ENCODE data around the gene NELL2. TPM values are rescaled to one million over a fixed set of nuclear protein-coding genes. Genes with fewer than 3 reads are reported as not detected.

The NELL2 gene
- total and polyA plus RNA-seq, 4 donors = 0.09 to 0.42 (median 0.17) TPM; not detected in 1

- DNase-seq (ENCODE audit: low spot score) = no peak
- H3K36me3 ChIP-seq (ENCODE audit: control insufficient read depth in 4 of 4, insufficient read depth in 3 of 4, low read depth in 1 of 4, low read length in 3 of 4) = no peaks in the 10 kb centered on the region
- no peak overlapping the region for H3K9ac ChIP-seq (ENCODE audit: low read depth in 1 of 2, low read length in 2 of 2)
- H3K4me1 ChIP-seq (ENCODE audit: control insufficient read depth in 4 of 4, insufficient read depth in 4 of 4, low read length in 3 of 4) = no peaks in the 10 kb centered on the region
- H3K27me3 ChIP-seq (ENCODE audit: control insufficient read depth in 4 of 4, insufficient read depth in 4 of 4, low read length in 3 of 4) = no peaks in the 10 kb centered on the region
- H3K27ac ChIP-seq (ENCODE audit: low read depth in 1 of 2, low read length in 2 of 2) = no peak overlapping the region
- 53% methylated on average over 3 of the region's 3 CpGs for WGBS
- TF ChIP-seq RAD21 (IDR thresholded peaks at IDR 0.05) (no peak), NR2F2 (IDR thresholded peaks at IDR 0.05) (no peak), ZBTB33 (IDR thresholded peaks at IDR 0.05) (no peak), SP1 (IDR thresholded peaks at IDR 0.05) (no peak), JUND (IDR thresholded peaks at IDR 0.05) (no peak), ATF3 (IDR thresholded peaks at IDR 0.05) (no peak), GABPA (IDR thresholded peaks at IDR 0.05 in 1 of 2, conservative IDR thresholded peaks at IDR 0.05 in 1 of 2) (no peak), HNF4G (IDR thresholded peaks at IDR 0.05) (no peak), FOXA1 (IDR thresholded peaks at IDR 0.05) (no peak), RXRA (IDR thresholded peaks at IDR 0.05) (no peak), YY1 (IDR thresholded peaks at IDR 0.05) (no peak)
- no peak overlapping the region for H3K4me3 ChIP-seq (ENCODE audit: low read depth in 1 of 3, low read length in 3 of 3)
- H3K9me3 ChIP-seq (ENCODE audit: control insufficient read depth in 4 of 4, low read length in 3 of 4) = no peaks in the 10 kb centered on the region
Measured at GRCh38 chr12:44763021-44763420, 113.1 kb downstream of the NELL2 start.

DNA sequence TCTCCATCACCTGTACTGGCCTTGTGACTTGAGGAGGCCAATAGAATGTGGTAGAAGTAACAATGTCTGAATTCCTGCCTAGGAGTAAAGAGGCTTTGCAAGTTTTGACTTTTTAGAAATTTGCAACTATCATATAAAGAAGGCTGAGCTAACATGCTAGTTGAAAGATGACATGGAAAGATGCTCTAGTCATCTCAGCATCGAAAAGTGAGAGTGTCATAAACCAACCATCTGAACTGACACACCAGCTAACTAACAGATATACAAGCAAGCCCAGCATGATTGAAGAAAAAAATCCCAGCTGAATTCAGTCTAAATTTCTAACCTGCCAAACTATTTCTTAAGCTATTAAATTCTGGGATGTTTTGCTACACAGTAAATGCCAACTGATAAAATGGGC, 116.8 kb downstream of the NELL2 start:
- H3K27ac ChIP-seq (ENCODE audit: low read depth in 1 of 2, low read length in 2 of 2) = no peak overlapping the region
- no peaks in the 10 kb centered on the region for H3K36me3 ChIP-seq (ENCODE audit: control insufficient read depth in 4 of 4, insufficient read depth in 3 of 4, low read depth in 1 of 4, low read length in 3 of 4)
- H3K27me3 ChIP-seq (ENCODE audit: control insufficient read depth in 4 of 4, insufficient read depth in 4 of 4, low read length in 3 of 4) = no peaks in the 10 kb centered on the region
- no peak for DNase-seq (ENCODE audit: low spot score)
- no peak overlapping the region for H3K9ac ChIP-seq (ENCODE audit: low read depth in 1 of 2, low read length in 2 of 2)
- 84% methylated on average over 1 of the region's 1 CpG for WGBS
- no peak overlapping the region for H3K4me3 ChIP-seq (ENCODE audit: low read depth in 1 of 3, low read length in 3 of 3)
- no peak for TF ChIP-seq FOXA1 (IDR thresholded peaks at IDR 0.05)
- no peak for TF ChIP-seq JUND (IDR thresholded peaks at IDR 0.05)
- TF ChIP-seq, protein P1, sequence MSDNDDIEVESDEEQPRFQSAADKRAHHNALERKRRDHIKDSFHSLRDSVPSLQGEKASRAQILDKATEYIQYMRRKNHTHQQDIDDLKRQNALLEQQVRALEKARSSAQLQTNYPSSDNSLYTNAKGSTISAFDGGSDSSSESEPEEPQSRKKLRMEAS (IDR thresholded peaks at IDR 0.05) = no peak
- TF ChIP-seq GABPA (IDR thresholded peaks at IDR 0.05 in 1 of 2, conservative IDR thresholded peaks at IDR 0.05 in 1 of 2) = no peak
- TF ChIP-seq TAF1 (conservative IDR thresholded peaks at IDR 0.05) = no peak
- no peak for TF ChIP-seq HNF4G (IDR thresholded peaks at IDR 0.05)
- no peak for TF ChIP-seq HNF4A (conservative IDR thresholded peaks at IDR 0.05)
- H3K4me1 ChIP-seq (ENCODE audit: control insufficient read depth in 4 of 4, insufficient read depth in 4 of 4, low read length in 3 of 4) = no peaks in the 10 kb centered on the region
- no peaks in the 10 kb centered on the region for H3K9me3 ChIP-seq (ENCODE audit: control insufficient read depth in 4 of 4, low read length in 3 of 4)

GRCh38 chr12:44750468-44750867, 125.6 kb downstream of the NELL2 start:
- TF ChIP-seq SP1 (IDR thresholded peaks at IDR 0.05) (no peak), ZBTB33 (IDR thresholded peaks at IDR 0.05) (no peak), EGR1 (IDR thresholded peaks at IDR 0.05; ENCODE audit: low read depth in 2 of 2) (no peak), TAF1 (conservative IDR thresholded peaks at IDR 0.05) (no peak), HNF4A (conservative IDR thresholded peaks at IDR 0.05) (no peak), GABPA (IDR thresholded peaks at IDR 0.05 in 1 of 2, conservative IDR thresholded peaks at IDR 0.05 in 1 of 2) (no peak), FOXA2 (IDR thresholded peaks at IDR 0.05) (no peak), HNF4G (IDR thresholded peaks at IDR 0.05) (no peak)
- TF ChIP-seq, protein P1 (IDR thresholded peaks at IDR 0.05) = no peak
- TF ChIP-seq, protein P2, sequence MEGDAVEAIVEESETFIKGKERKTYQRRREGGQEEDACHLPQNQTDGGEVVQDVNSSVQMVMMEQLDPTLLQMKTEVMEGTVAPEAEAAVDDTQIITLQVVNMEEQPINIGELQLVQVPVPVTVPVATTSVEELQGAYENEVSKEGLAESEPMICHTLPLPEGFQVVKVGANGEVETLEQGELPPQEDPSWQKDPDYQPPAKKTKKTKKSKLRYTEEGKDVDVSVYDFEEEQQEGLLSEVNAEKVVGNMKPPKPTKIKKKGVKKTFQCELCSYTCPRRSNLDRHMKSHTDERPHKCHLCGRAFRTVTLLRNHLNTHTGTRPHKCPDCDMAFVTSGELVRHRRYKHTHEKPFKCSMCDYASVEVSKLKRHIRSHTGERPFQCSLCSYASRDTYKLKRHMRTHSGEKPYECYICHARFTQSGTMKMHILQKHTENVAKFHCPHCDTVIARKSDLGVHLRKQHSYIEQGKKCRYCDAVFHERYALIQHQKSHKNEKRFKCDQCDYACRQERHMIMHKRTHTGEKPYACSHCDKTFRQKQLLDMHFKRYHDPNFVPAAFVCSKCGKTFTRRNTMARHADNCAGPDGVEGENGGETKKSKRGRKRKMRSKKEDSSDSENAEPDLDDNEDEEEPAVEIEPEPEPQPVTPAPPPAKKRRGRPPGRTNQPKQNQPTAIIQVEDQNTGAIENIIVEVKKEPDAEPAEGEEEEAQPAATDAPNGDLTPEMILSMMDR (IDR thresholded peaks at IDR 0.05; ENCODE audit: low read depth, low read length, missing input control) = no peak

More at GRCh38 chr12:44750468-44750867, 125.6 kb downstream of the NELL2 start:
- Histone ChIP-seq H3K27me3 (ENCODE audit: control insufficient read depth in 4 of 4, insufficient read depth in 4 of 4, low read length in 3 of 4) (no peaks in the 10 kb centered on the region), H3K4me1 (ENCODE audit: control insufficient read depth in 4 of 4, insufficient read depth in 4 of 4, low read length in 3 of 4) (no peaks in the 10 kb centered on the region), H3K27ac (ENCODE audit: low read depth in 1 of 2, low read length in 2 of 2) (no peak overlapping the region), H3K4me3 (ENCODE audit: low read depth in 1 of 3, low read length in 3 of 3) (no peak overlapping the region), H3K36me3 (ENCODE audit: control insufficient read depth in 4 of 4, insufficient read depth in 3 of 4, low read depth in 1 of 4, low read length in 3 of 4) (no peaks in the 10 kb centered on the region), H3K9ac (ENCODE audit: low read depth in 1 of 2, low read length in 2 of 2) (no peak overlapping the region), H3K9me3 (ENCODE audit: control insufficient read depth in 4 of 4, low read length in 3 of 4) (no peaks in the 10 kb centered on the region)
- 83% methylated on average over 3 of the region's 3 CpGs for WGBS
- DNase-seq (ENCODE audit: low spot score) = no peak

All from liver (tissue), 9 donors.